ENCODE data around the gene RPS6KA2.

DNA sequence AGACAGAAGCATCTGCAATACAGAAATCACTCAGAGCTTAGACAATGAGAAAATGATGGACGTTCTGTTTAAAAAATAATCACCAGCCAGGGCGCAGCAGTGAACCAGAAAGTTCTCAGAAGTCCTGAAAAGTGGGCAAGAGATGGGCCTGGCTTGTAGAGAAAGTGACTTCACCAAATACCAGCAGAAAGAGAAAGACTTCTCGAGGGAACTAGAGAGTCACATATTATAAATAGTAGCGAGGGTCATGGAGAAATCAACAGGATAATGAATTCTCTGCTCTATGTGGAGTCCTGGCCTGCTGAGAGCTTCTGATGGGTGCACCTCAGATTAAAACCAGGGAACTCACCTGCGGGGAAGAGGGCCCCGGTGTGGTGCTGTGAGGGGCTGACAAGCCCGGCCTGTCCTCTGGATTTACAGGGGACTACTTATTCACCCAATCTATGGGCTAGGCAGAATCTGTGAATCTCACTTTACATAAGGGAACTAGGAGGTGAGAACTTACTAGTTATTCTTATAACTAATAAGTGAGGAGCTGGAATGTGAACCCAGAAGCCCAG lies 35.0 kb downstream of the RPS6KA2 start:
- TF ChIP-seq, protein P1, sequence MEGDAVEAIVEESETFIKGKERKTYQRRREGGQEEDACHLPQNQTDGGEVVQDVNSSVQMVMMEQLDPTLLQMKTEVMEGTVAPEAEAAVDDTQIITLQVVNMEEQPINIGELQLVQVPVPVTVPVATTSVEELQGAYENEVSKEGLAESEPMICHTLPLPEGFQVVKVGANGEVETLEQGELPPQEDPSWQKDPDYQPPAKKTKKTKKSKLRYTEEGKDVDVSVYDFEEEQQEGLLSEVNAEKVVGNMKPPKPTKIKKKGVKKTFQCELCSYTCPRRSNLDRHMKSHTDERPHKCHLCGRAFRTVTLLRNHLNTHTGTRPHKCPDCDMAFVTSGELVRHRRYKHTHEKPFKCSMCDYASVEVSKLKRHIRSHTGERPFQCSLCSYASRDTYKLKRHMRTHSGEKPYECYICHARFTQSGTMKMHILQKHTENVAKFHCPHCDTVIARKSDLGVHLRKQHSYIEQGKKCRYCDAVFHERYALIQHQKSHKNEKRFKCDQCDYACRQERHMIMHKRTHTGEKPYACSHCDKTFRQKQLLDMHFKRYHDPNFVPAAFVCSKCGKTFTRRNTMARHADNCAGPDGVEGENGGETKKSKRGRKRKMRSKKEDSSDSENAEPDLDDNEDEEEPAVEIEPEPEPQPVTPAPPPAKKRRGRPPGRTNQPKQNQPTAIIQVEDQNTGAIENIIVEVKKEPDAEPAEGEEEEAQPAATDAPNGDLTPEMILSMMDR (optimal IDR thresholded peaks at IDR 0.05 in 1 of 3, IDR thresholded peaks at IDR 0.05 in 1 of 3, conservative IDR thresholded peaks at IDR 0.05 in 1 of 3; ENCODE audit: extremely low read depth in 1 of 3, insufficient read depth in 2 of 3, low read length in 3 of 3), result no peak
- no peak for TF ChIP-seq EZH2 (IDR thresholded peaks at IDR 0.05; ENCODE audit: low read length)
